Measurements from ENCODE around the gene FAM13B. TPM values are rescaled to one million over a fixed set of nuclear protein-coding genes. Genes with fewer than 3 reads are reported as not detected.

Gene FAM13B
- total and polyA plus RNA-seq, 2 of the 8 experiments (the other 6 are each of a cell fraction or from before 2014, with no cell fraction given) = 6.4 to 17.0 TPM

DNA sequence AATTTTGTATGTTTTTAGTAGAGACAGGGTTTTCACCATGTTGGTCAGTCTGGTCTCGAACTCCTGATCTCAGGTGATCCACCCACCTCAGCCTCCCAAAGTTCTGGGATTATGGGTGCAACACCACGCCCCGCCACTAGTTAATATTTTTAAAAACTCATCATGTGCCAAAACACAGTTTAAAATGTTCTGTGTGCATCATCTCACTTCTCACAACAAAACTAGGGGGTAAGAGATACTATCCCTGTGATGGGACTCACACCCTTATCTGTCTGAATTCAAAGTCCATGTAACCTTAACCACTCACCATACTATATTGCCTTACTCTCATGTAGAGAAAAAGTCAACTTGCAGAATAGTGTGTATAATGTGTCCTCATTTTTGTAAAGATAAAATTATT lies 141.0 kb downstream of the FAM13B start:
- no peak for DNase-seq (ENCODE audit: low read depth in 1 of 2, low spot score in 2 of 2)
- Histone ChIP-seq H2BK12ac (ENCODE audit: low read depth, low read length) (no peak overlapping the region), H3K18ac (ENCODE audit: extremely low read depth, low read length) (no peak overlapping the region), H2AK5ac (ENCODE audit: low read depth, low read length) (no peak overlapping the region), H2BK20ac (ENCODE audit: low read length) (no peak overlapping the region), H4K91ac (replicated peaks; ENCODE audit: insufficient read length, low read length) (no peak overlapping the region), H2BK120ac (replicated peaks; ENCODE audit: low read depth, low read length) (no peak overlapping the region), H2BK5ac (ENCODE audit: low read depth, low read length) (no peak overlapping the region), H4K20me1 (replicated peaks in 1 of 2; ENCODE audit: control insufficient read depth in 1 of 2, insufficient read depth in 2 of 2, low read length in 2 of 2) (no peaks in the 10 kb centered on the region), H3K36me3 (ENCODE audit: control insufficient read depth in 2 of 4, insufficient read depth in 4 of 4, low read length in 3 of 4) (no peaks in the 10 kb centered on the region), H3K79me1 (ENCODE audit: low read depth, low read length) (no peaks in the 10 kb centered on the region), H3K9ac (replicated peaks in 1 of 4; ENCODE audit: extremely low read depth in 1 of 4, low read depth in 3 of 4, low read length in 3 of 4) (no peak overlapping the region), H3K27me3 (replicated peaks in 1 of 4; ENCODE audit: control insufficient read depth in 3 of 4, extremely low read depth in 1 of 4, insufficient read depth in 3 of 4, low read length in 3 of 4) (no peaks in the 10 kb centered on the region), H2BK15ac (ENCODE audit: low read length) (no peak overlapping the region), H3K9me3 (ENCODE audit: insufficient read depth in 2 of 2, low read depth in 1 of 2, low read length in 1 of 2) (no peaks in the 10 kb centered on the region), H3K23ac (ENCODE audit: insufficient read length) (no peak overlapping the region), H3K4me2 (ENCODE audit: insufficient read depth in 1 of 2, low read depth in 2 of 2, low read length in 2 of 2) (no peak overlapping the region), H3K4me3 (ENCODE audit: extremely low read depth in 1 of 4, insufficient read depth in 2 of 4, low read depth in 3 of 4, low read length in 4 of 4) (no peak overlapping the region), H3K4ac (replicated peaks; ENCODE audit: insufficient read length, low read depth, low read length) (no peak overlapping the region), H2AFZ (ENCODE audit: low read length) (no peak overlapping the region), H4K8ac (ENCODE audit: extremely low read depth, insufficient read depth, low read length) (no peak overlapping the region), H3K23me2 (ENCODE audit: low read depth, low read length) (no peaks in the 10 kb centered on the region), H3K4me1 (replicated peaks in 1 of 4; ENCODE audit: control insufficient read depth in 3 of 4, insufficient read depth in 4 of 4, low read length in 3 of 4) (no peaks in the 10 kb centered on the region), H3K27ac (ENCODE audit: low read depth, low read length) (no peak overlapping the region), H3K14ac (ENCODE audit: insufficient read length) (no peak overlapping the region), H3K56ac (replicated peaks; ENCODE audit: insufficient read length, low read depth, low read length) (no peak overlapping the region), H3K79me2 (ENCODE audit: control insufficient read depth in 1 of 2, insufficient read depth in 2 of 2, low read length in 2 of 2) (no peaks in the 10 kb centered on the region), H4K5ac (ENCODE audit: insufficient read length, low read depth, low read length) (no peak overlapping the region)
- FAIRE-seq = no peak
- POLR2A ChIA-PET (ENCODE audit: partially characterized antibody) = no interaction called here
- CTCF ChIA-PET (ENCODE audit: partially characterized antibody) = interaction anchor here (0.9 to 1.3 kb wide), 4 partner anchors 9 to 14 kb away, joined by 3 to 4 read pairs (median 4); no protein-coding TSS in a partner anchor
- WGBS, 2 experiments (ENCODE audit: extremely low coverage in 1 of 2, insufficient coverage in 1 of 2, insufficient read length in 1 of 2, insufficient replicate concordance in 2 of 2, low coverage in 1 of 2, low lambda C conversion rate in 2 of 2, missing lambda C conversion rate in 1 of 2) = 86% methylated on average over 3 of the region's 3 CpGs; no CpG with 5 or more reads in 1 of the 2 experiments
- TF ChIP-seq NRF1 (IDR thresholded peaks at IDR 0.05; ENCODE audit: low read depth, low read length) (no peak), BRCA1 (IDR thresholded peaks at IDR 0.05; ENCODE audit: low read depth, low read length) (no peak), RNF2 (IDR thresholded peaks at IDR 0.05; ENCODE audit: borderline replicate concordance, low read depth, low read length, missing control alignments, poor library complexity, severe bottlenecking) (no peak), SP1 (IDR thresholded peaks at IDR 0.05; ENCODE audit: low read depth, low read length) (no peak), RBBP5 (IDR thresholded peaks at IDR 0.05; ENCODE audit: borderline replicate concordance, low read depth, low read length) (no peak), SIN3A (conservative IDR thresholded peaks at IDR 0.05 in 1 of 2, IDR thresholded peaks at IDR 0.05 in 1 of 2; ENCODE audit: low read depth in 1 of 2, low read length in 2 of 2) (no peak), EP300 (IDR thresholded peaks at IDR 0.05; ENCODE audit: borderline replicate concordance in 1 of 2, low read depth in 2 of 2, low read length in 2 of 2) (no peak), MAFK (IDR thresholded peaks at IDR 0.05; ENCODE audit: low read depth, low read length) (no peak), SP2 (IDR thresholded peaks at IDR 0.05; ENCODE audit: low read length) (no peak), SIRT6 (IDR thresholded peaks at IDR 0.05; ENCODE audit: low read length) (no peak)
- TF ChIP-seq, protein P1, sequence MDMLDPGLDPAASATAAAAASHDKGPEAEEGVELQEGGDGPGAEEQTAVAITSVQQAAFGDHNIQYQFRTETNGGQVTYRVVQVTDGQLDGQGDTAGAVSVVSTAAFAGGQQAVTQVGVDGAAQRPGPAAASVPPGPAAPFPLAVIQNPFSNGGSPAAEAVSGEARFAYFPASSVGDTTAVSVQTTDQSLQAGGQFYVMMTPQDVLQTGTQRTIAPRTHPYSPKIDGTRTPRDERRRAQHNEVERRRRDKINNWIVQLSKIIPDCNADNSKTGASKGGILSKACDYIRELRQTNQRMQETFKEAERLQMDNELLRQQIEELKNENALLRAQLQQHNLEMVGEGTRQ (IDR thresholded peaks at IDR 0.05; ENCODE audit: low read length) = no peak
- TF ChIP-seq, protein P2, sequence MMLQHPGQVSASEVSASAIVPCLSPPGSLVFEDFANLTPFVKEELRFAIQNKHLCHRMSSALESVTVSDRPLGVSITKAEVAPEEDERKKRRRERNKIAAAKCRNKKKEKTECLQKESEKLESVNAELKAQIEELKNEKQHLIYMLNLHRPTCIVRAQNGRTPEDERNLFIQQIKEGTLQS (IDR thresholded peaks at IDR 0.05; ENCODE audit: insufficient read depth, low read depth, low read length) = no peak

Data from H1 (cell line).